Keratinocyte (primary cell): ENCODE data around the gene SLC25A19. TPM values are rescaled to one million over a fixed set of nuclear protein-coding genes. Genes with fewer than 3 reads are reported as not detected.

Experiments
- DNase-seq: peaks from one replicate; pipeline ENCODE4 v3.0.0-alpha.2; 2011; ENCODE audit warnings: low read depth, missing footprints, low spot score
- FAIRE-seq: peaks from 2 replicates; lab custom pipeline; 2011; peaks lifted over from hg19 to GRCh38; lab: Jason Lieb, UNC
- H2AFZ ChIP-seq: 2 replicates; pipeline ENCODE4 v1.6.0; 2012; ENCODE audit warnings: low read length, control low read depth, inconsistent platforms; ENCODE audit not compliant: control insufficient read depth
- H3K27ac ChIP-seq: 2 replicates; pipeline ENCODE4 v1.5.1; 2011; ENCODE audit warnings: low read length; ENCODE audit not compliant: control insufficient read depth, insufficient read depth
- H3K27me3 ChIP-seq: 3 replicates; pipeline ENCODE4 v1.6.0; 2011; ENCODE audit warnings: low read length; ENCODE audit not compliant: control insufficient read depth, insufficient read depth; ENCODE audit errors: extremely low read depth
- H3K36me3 ChIP-seq, 2 experiments: 2 replicates in 1 of 2; 3 replicates in 1 of 2; pipeline ENCODE4 v1.5.1; 2011; ENCODE audit warnings: low read length in 2 of 2, mild to moderate bottlenecking in 1 of 2; ENCODE audit not compliant: control insufficient read depth in 2 of 2, insufficient read depth in 2 of 2; ENCODE audit errors: extremely low read depth in 1 of 2
- H3K4me1 ChIP-seq: 3 replicates; pipeline ENCODE4 v1.5.1; 2011; ENCODE audit warnings: low read length; ENCODE audit not compliant: control insufficient read depth, insufficient read depth; ENCODE audit errors: extremely low read depth
- H3K4me2 ChIP-seq: 3 replicates; pipeline ENCODE4 v1.6.0; 2011; ENCODE audit warnings: low read depth, low read length; ENCODE audit not compliant: control insufficient read depth, insufficient read depth; ENCODE audit errors: extremely low read depth
- H3K4me3 ChIP-seq, 3 experiments: fragments of 200-600 bp in 1 of 3; sonication (generic) in 1 of 3; 2 replicates in 2 of 3; 3 replicates in 1 of 3; pipeline ENCODE4 v1.5.1; 2011 to 2016; ENCODE audit warnings: low read length in 3 of 3, mild to moderate bottlenecking in 3 of 3, control low read depth in 2 of 3, inconsistent platforms in 1 of 3, low read depth in 1 of 3, mixed read lengths in 1 of 3, mixed run types in 1 of 3, moderate library complexity in 1 of 3; ENCODE audit not compliant: control insufficient read depth in 2 of 3, insufficient read depth in 2 of 3; ENCODE audit errors: extremely low read depth in 1 of 3
- H3K79me2 ChIP-seq: 2 replicates; pipeline ENCODE4 v1.6.0; 2012; ENCODE audit warnings: low read length; ENCODE audit not compliant: control insufficient read depth, insufficient read depth
- H3K9ac ChIP-seq: 3 replicates; pipeline ENCODE4 v1.6.0; 2011; ENCODE audit warnings: low read length; ENCODE audit not compliant: control insufficient read depth, insufficient read depth; ENCODE audit errors: extremely low read depth
- H3K9me1 ChIP-seq: 3 replicates; pipeline ENCODE4 v1.6.0; 2011; ENCODE audit warnings: low read length; ENCODE audit not compliant: control insufficient read depth, insufficient read depth; ENCODE audit errors: extremely low read depth
- H3K9me3 ChIP-seq: 2 replicates; pipeline ENCODE4 v1.5.1; 2012; ENCODE audit warnings: low read depth, low read length; ENCODE audit not compliant: control insufficient read depth
- H4K20me1 ChIP-seq: 3 replicates; pipeline ENCODE4 v1.6.0; 2011; ENCODE audit warnings: low read length; ENCODE audit not compliant: control insufficient read depth, insufficient read depth; ENCODE audit errors: extremely low read depth
- EZH2 ChIP-seq: IDR thresholded peaks from one replicate; pipeline ENCODE4 v1.6.1; 2012; ENCODE audit warnings: inconsistent platforms, mild to moderate bottlenecking, low read length, moderate library complexity
- dilution Hi-C: fragments of 300-500 bp; cut with MboI; formaldehyde crosslinking; loops from one replicate; pipeline ENCODE4 v1.7.0; 2020; ENCODE audit warnings: low sequenced_read_pairs; ENCODE audit not compliant: extremely low pct_ligation_motif_present
- polyA plus RNA-seq, 5 experiments: library from polyadenylated mRNA; depleted of rRNA in 3 of 5; stranded (reverse) in 3 of 5; stranded (forward) in 1 of 5; unstranded in 1 of 5; fragments of >200 nt; gene quantifications; 1 replicate in 1 of 5; 2 replicates in 3 of 5; 3 replicates in 1 of 5; pipeline versions ENCODE4 v1.2.1 to v1.2.3, GENCODE V29; 2011 to 2012; ENCODE audit warnings: missing spikeins in 2 of 5, low read depth in 1 of 5, low replicate concordance in 1 of 5
- TF ChIP-seq, protein P1 (sequence below), 3 experiments: IDR thresholded peaks in 1 of 3; conservative IDR thresholded peaks in 1 of 3; optimal IDR thresholded peaks in 1 of 3; 2 replicates in 2 of 3; 3 replicates in 1 of 3; pipeline versions ENCODE3 to v1.5.1; 2011; ENCODE audit warnings: low read length in 3 of 3, mild to moderate bottlenecking in 3 of 3, moderate library complexity in 2 of 3, control low read depth in 1 of 3, inconsistent platforms in 1 of 3; ENCODE audit not compliant: insufficient read depth in 2 of 3; ENCODE audit errors: extremely low read depth in 1 of 3

Gene SLC25A19
- polyA plus RNA-seq, 1 donor (not counting 4 experiments of a cell fraction or from before 2014, with no cell fraction given), result 7.0 TPM

DNA sequence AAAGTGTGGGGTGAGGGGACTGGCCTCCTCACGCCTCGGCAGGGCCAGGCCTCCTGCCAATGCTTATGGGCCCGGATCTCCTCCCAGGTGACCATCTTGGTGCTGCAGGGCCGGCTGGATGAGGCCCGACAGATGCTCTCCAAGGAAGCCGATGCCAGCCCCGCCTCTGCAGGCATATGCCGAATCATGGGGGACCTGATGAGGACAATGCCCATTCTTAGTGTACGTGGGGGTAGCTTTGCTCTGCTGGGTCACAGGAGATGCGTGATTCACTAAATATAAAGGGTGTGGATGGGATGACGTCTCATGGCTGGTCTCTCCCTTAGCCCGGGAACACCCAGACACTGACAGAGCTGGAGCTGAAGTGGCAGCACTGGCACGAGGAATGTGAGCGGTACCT is 64.2 kb downstream of the SLC25A19 start:
- H3K9ac ChIP-seq, result no peak overlapping the region
- TF ChIP-seq, protein P1, sequence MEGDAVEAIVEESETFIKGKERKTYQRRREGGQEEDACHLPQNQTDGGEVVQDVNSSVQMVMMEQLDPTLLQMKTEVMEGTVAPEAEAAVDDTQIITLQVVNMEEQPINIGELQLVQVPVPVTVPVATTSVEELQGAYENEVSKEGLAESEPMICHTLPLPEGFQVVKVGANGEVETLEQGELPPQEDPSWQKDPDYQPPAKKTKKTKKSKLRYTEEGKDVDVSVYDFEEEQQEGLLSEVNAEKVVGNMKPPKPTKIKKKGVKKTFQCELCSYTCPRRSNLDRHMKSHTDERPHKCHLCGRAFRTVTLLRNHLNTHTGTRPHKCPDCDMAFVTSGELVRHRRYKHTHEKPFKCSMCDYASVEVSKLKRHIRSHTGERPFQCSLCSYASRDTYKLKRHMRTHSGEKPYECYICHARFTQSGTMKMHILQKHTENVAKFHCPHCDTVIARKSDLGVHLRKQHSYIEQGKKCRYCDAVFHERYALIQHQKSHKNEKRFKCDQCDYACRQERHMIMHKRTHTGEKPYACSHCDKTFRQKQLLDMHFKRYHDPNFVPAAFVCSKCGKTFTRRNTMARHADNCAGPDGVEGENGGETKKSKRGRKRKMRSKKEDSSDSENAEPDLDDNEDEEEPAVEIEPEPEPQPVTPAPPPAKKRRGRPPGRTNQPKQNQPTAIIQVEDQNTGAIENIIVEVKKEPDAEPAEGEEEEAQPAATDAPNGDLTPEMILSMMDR (optimal IDR thresholded peaks at IDR 0.05 in 1 of 3, IDR thresholded peaks at IDR 0.05 in 1 of 3, conservative IDR thresholded peaks at IDR 0.05 in 1 of 3; ENCODE audit: extremely low read depth in 1 of 3, insufficient read depth in 2 of 3, low read length in 3 of 3), result no peak
- TF ChIP-seq EZH2, result no peak
- H3K36me3 ChIP-seq, result peaks cover 36 to 41% of the 10 kb centered on the region in 2 experiments
- H3K4me2 ChIP-seq, result no peak overlapping the region
- no peaks in the 10 kb centered on the region for H3K4me1 ChIP-seq
- FAIRE-seq (no peak), DNase-seq (no peak)
- H4K20me1 ChIP-seq, result no peaks in the 10 kb centered on the region
- no peak overlapping the region for H3K27ac ChIP-seq
- no peaks in the 10 kb centered on the region for H3K9me3 ChIP-seq
- H3K9me1 ChIP-seq, result no peaks in the 10 kb centered on the region
- no peaks in the 10 kb centered on the region for H3K27me3 ChIP-seq
- dilution Hi-C loops, result no loop called here
- no peak overlapping the region for H3K4me3 ChIP-seq
- H2AFZ ChIP-seq, result no peak overlapping the region
- H3K79me2 ChIP-seq, result no peaks in the 10 kb centered on the region

Other genes with a start within 250 kb of the SLC25A19 start
- 240 to 406 TPM (median 276 TPM) in 3 replicates for gene ATP5PD, start 242.5 kb downstream of the SLC25A19 start, polyA plus RNA-seq
- 20.7 to 22.8 TPM (median 21.2 TPM) in 3 replicates for gene KCTD2, start 242.2 kb downstream of the SLC25A19 start, polyA plus RNA-seq
- 3.5 to 5.4 TPM (median 4.0 TPM) in 3 replicates for gene SLC16A5, start 201.5 kb downstream of the SLC25A19 start, polyA plus RNA-seq
- 3.2 to 6.0 TPM (median 4.2 TPM) in 3 replicates for gene ARMC7, start 179.5 kb downstream of the SLC25A19 start, polyA plus RNA-seq
- gene NT5C, start 157.7 kb downstream of the SLC25A19 start, polyA plus RNA-seq, result 29.9 to 38.1 TPM (median 38.0 TPM) in 3 replicates
- gene JPT1, start 134.9 kb downstream of the SLC25A19 start, polyA plus RNA-seq, result 67.5 to 452 TPM (median 142 TPM) in 3 replicates
- 107 to 393 TPM (median 230 TPM) in 3 replicates for gene SUMO2, start 106.5 kb downstream of the SLC25A19 start, polyA plus RNA-seq
- gene NUP85, start 83.8 kb downstream of the SLC25A19 start, polyA plus RNA-seq, result 64.2 to 66.9 TPM (median 64.4 TPM) in 3 replicates
- gene GGA3, start 27.8 kb downstream of the SLC25A19 start, polyA plus RNA-seq, result 22.3 to 25.2 TPM (median 22.7 TPM) in 3 replicates
- 62.8 to 79.0 TPM (median 71.5 TPM) in 3 replicates for gene MRPS7, start 27.6 kb downstream of the SLC25A19 start, polyA plus RNA-seq
- gene MIF4GD, start 18.2 kb downstream of the SLC25A19 start, polyA plus RNA-seq, result 15.9 to 18.1 TPM (median 18.0 TPM) in 3 replicates
- gene GRB2, start 116.2 kb upstream of the SLC25A19 start, polyA plus RNA-seq, result 56.3 to 64.8 TPM (median 62.0 TPM) in 3 replicates
- gene TMEM94, start 167.2 kb upstream of the SLC25A19 start, polyA plus RNA-seq, result 11.7 to 25.1 TPM (median 13.6 TPM) in 3 replicates
- 3.7 to 6.1 TPM (median 6.0 TPM) in 3 replicates for gene CASKIN2, start 226.1 kb upstream of the SLC25A19 start, polyA plus RNA-seq
- 18.4 to 29.7 TPM (median 24.1 TPM) in 3 replicates for gene TSEN54, start 227.1 kb upstream of the SLC25A19 start, polyA plus RNA-seq
- 13.8 to 28.2 TPM (median 14.9 TPM) in 3 replicates for gene LLGL2, start 236.3 kb upstream of the SLC25A19 start, polyA plus RNA-seq